Activated gamma-delta T cell treated with anti-CD3 and anti-CD28 coated beads, Interleukin-2, amount 50 U/mL, for 16 hours (primary cell): ENCODE data around the gene TNK2.

Source experiments
- DNase-seq: peaks from one replicate; pipeline ENCODE4 v3.0.0-alpha.2; 2020; ENCODE audit warnings: low read depth

TNK2 gene

GRCh38 chr3:195899701-195900435 is 8.5 kb downstream of the TNK2 start:
- DNase-seq = no peak

- DNase-seq = no peak
Measured at GRCh38 chr3:195897853-195898415, 10.4 kb downstream of the TNK2 start.

DNA sequence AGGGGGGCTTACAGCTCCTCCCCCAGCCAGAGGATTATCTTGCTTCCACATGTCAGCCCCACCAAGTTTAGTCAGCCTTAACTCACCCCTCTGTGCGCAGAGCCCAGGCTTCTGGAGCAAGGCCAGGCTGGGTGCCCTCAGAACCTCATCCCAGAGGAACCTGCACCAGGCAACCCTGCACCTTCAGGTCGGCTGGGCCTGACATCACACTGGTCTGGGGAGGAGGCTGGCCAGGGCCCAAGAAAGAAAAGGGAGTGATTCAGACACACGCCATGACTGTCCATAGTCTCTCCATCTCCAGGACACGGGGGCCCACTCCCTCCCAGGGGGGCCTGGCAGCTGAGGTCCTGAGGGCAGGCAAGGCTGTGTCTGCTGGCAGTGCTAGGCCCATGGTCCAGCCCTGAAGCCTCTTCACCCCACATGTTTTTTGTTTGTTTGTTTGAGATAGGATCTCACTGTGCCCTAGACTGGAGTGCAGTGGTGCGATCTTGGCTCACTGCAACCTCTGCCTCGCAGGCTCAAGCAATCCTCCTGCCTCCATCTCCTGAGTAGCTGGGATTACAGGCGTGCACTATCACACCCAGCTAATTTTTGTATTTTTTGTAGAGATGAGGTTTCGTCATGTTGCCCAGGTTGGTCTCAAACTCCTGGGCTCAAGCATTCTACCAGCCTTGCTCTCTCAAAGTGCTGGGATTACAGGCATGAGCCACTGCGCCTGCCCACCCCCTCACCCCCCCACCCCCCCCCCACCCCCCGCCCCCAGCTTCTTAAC is 11.1 kb downstream of the TNK2 start:
- no peak for DNase-seq

DNA sequence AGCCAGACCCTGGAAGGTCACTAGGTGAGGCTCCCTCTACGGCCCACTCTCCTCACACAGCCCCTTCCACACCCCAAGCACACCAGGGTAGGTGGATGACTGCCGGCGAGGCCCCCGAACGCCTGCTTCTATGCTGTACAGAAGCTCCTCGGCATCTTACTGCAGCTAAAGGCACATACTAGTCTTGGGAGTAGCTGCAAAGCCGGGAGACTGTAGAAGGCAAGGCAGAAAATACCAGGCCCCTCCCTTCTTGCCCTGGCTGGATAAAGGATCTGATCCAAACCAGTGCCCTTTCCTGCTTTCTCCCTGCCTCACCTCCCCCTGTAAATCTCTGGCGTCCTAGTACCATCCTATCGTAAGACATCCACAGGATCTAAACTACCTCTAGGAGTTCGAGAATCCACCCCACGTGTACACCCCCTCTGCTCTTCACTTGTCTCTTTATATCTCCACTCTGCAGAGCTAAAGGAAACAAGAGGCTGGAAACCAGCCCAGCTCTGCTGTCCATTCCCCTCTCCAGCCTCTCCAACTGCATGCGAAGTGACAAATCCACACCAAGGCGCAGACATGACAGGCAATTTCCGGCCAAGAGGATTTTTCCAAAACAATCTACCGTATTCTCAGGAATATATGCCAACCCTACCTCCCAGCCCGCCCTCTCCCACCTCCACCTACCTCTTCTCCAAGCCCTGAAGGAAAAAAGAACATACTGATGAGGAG is 11.8 kb downstream of the TNK2 start:
- DNase-seq = no peak

- DNase-seq = peak; percentile 46
Measured at GRCh38 chr3:195895861-195896360, 12.4 kb downstream of the TNK2 start.

DNA sequence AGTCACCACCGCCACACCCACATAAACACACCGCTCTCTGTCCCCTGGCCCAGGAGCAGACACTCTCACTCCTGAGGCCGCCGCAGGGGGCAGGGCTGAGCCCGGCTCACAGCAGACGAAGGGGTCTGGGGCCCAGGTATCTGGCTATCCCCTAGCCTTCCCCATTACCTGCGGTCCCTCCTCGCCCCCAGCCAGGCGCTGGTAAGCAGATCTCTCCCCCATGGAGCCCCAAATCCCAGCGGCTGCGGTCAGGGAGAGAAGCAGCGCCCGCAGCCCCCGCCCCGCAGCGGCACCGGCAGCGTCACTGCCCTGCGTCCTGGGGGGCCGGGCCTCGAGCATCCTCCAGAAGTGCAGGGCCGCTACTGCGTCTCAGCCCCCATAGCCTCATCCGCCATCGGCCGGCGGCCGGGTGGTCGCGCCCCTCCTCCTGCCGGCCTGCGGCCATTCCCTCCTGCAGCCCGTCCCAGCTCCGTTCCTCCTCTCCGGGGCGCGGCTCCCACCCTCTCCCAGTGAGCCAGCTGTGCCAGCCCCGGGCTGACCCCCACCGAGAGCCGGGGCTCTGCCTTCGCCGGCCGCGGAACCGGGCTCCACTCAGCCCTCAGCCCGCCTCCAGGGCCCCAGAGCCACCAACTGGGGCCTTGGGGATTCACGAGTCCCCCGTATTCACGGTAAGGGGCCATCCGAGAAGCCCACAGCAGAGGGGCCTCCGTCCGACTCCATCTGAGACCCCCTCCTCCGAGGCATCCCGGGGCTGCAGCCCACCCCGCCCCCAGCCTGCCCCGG is 13.1 kb downstream of the TNK2 start:
- DNase-seq = peak; percentile 27

DNA sequence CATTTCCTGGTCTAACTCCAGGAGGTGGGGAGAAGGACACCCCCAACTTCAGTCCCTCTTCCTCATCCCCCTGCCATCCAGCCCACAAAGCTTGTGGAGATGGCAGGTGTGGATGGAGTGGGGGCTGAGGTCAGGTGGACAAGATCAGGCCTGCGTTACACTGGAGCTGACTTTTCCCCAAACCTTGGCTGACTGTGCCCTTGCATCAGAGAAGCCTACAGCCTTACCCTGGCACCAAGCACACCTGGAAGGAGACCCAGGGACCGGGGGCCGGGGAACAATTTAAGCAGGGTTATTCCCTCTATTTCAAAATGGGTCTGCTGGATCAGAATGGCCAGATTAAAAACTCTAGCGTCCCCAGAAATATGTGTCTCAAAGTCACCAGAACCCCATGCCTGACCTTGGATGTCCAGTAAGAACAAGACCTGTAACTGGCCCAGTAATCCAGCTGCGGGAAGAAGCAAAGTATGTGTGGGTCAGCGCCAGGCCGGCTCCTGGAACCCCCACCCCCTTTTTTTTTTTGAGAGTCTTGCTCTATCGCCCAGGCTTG is 14.4 kb downstream of the TNK2 start:
- no peak for DNase-seq

DNA sequence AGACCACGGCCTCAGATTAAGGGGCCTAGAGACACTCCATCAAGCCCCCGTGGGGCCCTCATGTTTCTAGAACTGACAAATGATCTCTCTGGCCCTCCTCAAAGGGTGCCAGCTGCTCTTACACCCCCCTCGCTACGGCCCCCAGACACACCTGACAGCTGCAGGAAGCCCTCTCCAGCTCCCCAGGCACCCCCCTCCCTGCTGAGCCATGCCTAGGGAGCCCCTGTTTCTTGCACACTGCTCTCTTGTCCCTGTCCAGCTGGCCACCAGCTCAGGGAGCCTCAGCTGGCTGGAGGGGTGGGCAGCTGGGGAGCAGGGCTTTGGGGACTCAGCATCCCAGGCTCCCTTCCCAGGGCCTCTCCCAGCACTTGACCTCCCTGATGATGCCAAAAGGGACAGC is 14.8 kb downstream of the TNK2 start:
- no peak for DNase-seq

GRCh38 chr3:195893044-195893395 is 15.3 kb downstream of the TNK2 start:
- DNase-seq = no peak

DNA sequence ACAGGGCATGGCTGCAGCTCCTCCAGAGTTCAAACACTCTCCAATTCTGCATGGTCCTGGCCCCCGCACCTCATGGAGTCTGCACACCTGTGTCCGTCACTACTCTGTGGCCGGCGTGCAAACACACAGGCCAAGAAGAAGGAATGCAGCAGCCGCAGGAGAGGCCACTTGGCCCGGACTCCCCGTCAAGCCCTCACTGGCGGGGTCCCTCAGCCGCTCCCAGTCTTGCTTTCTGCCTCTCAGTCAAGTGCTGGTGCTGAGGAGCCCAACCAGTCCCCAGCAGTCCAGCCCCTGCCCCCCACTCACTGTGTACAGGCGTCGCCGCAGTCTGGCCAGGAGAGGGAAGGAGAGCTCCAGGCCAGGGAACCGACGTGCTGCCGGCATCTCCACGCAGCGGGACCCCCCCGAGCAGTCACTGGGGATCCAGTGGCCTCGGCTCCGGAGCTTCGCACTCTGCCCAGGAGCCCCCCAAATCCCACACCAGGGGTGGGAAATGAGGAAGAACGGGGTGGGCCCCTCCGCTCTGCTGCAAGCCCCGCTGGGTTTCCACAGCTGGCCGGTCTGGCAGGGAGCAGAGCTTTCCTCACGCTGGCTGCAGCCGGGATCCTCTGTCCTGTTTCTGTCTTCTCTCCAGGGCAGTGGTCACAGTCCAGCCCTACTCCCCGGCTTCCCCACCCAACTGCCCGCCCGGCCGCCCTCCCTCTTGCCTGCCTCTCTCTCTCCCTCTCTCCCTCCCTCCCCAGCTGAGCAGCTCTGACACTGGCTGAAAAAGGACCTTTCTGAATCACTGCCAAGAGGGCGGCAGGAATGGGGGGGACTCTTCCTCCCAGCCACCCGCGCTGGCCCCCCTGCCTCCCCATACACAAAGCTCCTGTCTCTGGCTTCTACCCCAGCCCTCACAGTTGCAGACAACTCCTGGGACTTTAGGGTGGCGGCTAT is 16.0 kb downstream of the TNK2 start:
- DNase-seq = no peak

DNA sequence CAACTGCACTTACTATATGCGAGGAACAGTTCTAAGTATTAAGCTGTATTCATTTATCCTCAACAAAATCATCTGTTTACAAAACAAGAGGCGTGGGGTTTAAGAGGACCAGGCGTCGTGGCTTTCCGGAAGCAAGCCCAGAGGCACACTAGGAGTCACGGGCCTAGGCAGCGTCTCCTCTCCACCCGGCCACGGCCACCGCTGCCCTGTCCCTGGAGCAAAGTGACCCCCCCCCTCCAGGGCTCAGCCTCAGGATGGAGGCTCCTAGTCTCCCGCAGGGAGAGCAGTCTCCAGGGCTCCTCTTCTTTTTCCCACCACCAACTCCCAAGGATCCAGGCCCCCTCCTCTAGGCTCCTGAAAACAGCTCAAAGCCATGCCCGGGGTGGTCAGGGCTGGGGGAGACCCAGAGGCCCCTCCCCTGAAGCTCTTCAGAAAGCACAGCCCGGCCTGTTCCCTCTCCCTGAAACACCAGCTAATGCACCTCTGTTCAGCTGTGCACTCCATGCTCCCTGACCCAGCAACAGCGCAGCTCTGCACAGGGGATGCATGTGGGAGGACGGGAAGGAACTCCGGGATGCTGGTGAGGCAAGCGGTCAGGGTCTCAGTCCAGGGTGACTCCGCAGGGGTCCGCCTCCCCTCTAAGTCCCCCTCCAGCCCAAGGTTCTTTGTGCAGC is 16.8 kb downstream of the TNK2 start:
- no peak for DNase-seq

- no peak for DNase-seq
Measured at GRCh38 chr3:195889870-195890295, 18.5 kb downstream of the TNK2 start.

- no peak for DNase-seq
Measured at GRCh38 chr3:195888981-195889869, 19.1 kb downstream of the TNK2 start.

DNA sequence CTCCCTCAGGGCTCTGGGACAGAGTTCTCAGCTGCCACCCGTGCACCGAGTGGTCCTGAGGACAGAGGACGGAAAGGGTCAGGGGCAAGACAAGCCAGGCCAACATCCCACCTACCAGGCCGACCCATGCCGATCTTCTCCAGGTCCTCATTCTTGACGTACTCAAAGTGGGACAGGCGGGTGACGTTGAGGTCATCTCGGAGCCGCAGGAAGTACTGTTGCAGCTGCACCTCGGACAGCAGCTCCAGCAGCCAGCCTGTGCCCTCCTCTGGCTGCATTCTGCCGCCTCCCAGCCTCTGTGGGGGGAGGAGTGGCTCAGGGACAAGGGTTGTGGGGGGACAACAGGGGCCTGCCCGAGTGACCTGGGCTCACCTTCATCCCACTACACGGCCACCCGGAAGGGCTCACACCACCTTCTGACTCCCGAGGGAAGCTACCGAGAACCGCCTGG is 20.0 kb downstream of the TNK2 start:
- DNase-seq = no peak

DNA sequence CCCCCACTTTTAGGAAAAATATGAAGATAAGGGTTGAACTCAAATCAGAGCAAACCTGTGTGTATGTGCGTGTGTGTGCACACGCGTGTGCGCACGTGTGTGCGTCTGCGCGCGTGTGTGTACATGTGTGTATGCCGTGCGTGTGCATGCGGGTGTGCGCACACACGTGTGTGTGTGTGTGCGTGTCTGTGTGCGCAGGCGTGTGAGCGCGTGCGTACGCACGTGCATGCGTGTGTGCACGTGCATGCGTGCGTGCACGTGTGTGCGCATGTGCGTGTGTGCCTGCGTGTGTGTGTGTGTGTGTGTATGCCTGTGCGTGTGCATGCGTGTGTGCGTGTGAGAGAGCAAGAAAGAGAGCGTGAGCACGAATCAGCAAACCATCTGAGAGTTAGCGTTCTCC is 20.7 kb downstream of the TNK2 start:
- no peak for DNase-seq

DNA sequence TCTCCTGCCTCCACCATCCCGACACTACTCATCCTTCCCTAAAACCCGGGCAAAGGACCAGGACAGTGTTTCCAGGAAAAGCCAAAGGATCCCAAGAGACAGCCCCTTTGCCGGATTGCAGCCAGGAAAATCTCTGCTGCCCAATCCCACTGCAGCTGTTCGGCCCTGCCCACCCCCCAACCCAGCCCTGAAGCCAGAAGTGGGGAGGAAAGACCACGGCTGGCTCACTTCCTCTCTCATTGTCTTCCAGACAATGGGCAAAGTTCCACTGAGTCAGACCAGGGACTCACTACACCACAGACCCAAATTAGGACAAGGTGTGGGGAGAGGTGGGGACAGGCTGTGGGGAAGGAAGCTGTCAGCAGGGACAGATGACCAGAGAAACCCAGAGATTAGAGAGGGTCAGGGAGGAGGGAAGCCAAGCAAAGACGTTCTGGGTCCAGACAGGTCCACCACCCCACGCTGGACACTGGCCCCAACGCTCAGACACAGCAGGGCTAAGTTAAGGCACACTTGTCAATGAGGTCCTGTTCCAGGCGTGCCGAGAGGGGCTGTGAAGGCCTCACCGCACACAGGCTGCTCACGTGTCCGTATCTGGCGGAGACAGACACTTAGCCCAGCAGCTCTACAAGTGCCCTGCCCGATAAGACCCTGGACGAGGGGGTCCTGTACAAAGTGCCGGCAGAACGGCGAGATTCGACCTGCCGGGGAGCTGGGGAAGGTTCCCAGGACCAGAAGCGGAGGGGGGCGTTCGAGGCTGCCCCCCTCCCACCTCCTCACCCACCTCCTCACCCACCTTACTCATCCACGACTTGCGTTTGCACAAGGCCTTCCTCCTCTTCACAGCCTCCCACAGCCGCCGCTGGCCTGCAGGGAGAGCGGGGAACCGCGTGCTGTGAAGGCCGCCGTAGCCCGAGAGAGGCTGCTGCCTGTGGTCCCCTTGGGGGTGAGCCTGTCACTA is 21.9 kb downstream of the TNK2 start:
- DNase-seq = no peak
